Endometrial microvascular endothelial cells (primary cell): ENCODE data around the gene ZBTB44. TPM values are rescaled to one million over a fixed set of nuclear protein-coding genes. Genes with fewer than 3 reads are reported as not detected.
"Not testable (repeated sequence)": the region's sequence is repeated elsewhere in the genome, so short reads cannot be mapped to it uniquely, and the experiment has no call there.

ENCODE experiments used
- in situ Hi-C: cut with HindIII; loops from 2 replicates; pipeline ENCODE4 v1.10.0; 2017; ENCODE audit warnings: low sequenced_read_pairs, low pct_unique_long_range_greater_than_20kb; ENCODE audit errors: inconsistent ontology term
- total RNA-seq: library from RNA; depleted of rRNA; stranded (reverse); fragments of >200 nt; gene quantifications from one replicate; pipeline ENCODE4 v1.2.3, GENCODE V29; 2015; ENCODE audit errors: inconsistent ontology term

ZBTB44 gene
- total RNA-seq, 1 donor from 2014 or later, result 16.8 TPM

GRCh38 chr11:130314184-130314749 lies 450 bp downstream of the ZBTB44 start:
- in situ Hi-C loops, result no loop called here

- in situ Hi-C loops, result no loop called here
Observed at GRCh38 chr11:130313383-130314183, 1.1 kb downstream of the ZBTB44 start.

- in situ Hi-C loops, result no loop called here
Observed at GRCh38 chr11:130312046-130312445, 2.7 kb downstream of the ZBTB44 start.

GRCh38 chr11:130310622-130311021 lies 4.1 kb downstream of the ZBTB44 start:
- in situ Hi-C loops, result no loop called here

- in situ Hi-C loops, result no loop called here
Observed at GRCh38 chr11:130308886-130309285, 5.8 kb downstream of the ZBTB44 start.

GRCh38 chr11:130308059-130308458 lies 6.7 kb downstream of the ZBTB44 start:
- in situ Hi-C loops, result no loop called here

- in situ Hi-C loops, result no loop called here
Observed at GRCh38 chr11:130304651-130305050, 10.1 kb downstream of the ZBTB44 start.

- in situ Hi-C loops, result no loop called here
Observed at GRCh38 chr11:130301002-130301401, 13.7 kb downstream of the ZBTB44 start.

- in situ Hi-C loops, result no loop called here
Observed at GRCh38 chr11:130300567-130300966, 14.2 kb downstream of the ZBTB44 start.

GRCh38 chr11:130299978-130300377 lies 14.7 kb downstream of the ZBTB44 start:
- in situ Hi-C loops, result no loop called here

GRCh38 chr11:130295657-130296056 lies 19.1 kb downstream of the ZBTB44 start:
- in situ Hi-C loops, result no loop called here

- in situ Hi-C loops, result no loop called here
Observed at GRCh38 chr11:130282111-130282510, 32.6 kb downstream of the ZBTB44 start.

- in situ Hi-C loops, result not testable (repeated sequence)
Observed at GRCh38 chr11:130281341-130281740, 33.4 kb downstream of the ZBTB44 start.

- in situ Hi-C loops, result no loop called here
Observed at GRCh38 chr11:130279989-130280388, 34.7 kb downstream of the ZBTB44 start.

- in situ Hi-C loops, result no loop called here
Observed at GRCh38 chr11:130278745-130279144, 36.0 kb downstream of the ZBTB44 start.

GRCh38 chr11:130278151-130278550 lies 36.6 kb downstream of the ZBTB44 start:
- in situ Hi-C loops, result no loop called here

- in situ Hi-C loops, result no loop called here
Observed at GRCh38 chr11:130272336-130272735, 42.4 kb downstream of the ZBTB44 start.

GRCh38 chr11:130269326-130269943 lies 45.3 kb downstream of the ZBTB44 start:
- in situ Hi-C loops, result no loop called here

- in situ Hi-C loops, result no loop called here
Observed at GRCh38 chr11:130263351-130263750, 51.4 kb downstream of the ZBTB44 start.

- in situ Hi-C loops, result no loop called here
Observed at GRCh38 chr11:130262424-130262823, 52.3 kb downstream of the ZBTB44 start.
